GM12878 (cell line): ENCODE data around the gene KIFC1. TPM values are rescaled to one million over a fixed set of nuclear protein-coding genes. Genes with fewer than 3 reads are reported as not detected.
A peak's percentile ranks its signal among the peaks of the same experiment; 100 is the strongest.

Experiments used
- BACH1 ChIP-seq: fragments of 450-650 bp; IDR thresholded peaks from 2 replicates; pipeline ENCODE4 v1.6.1; 2017; ENCODE audit warnings: mild to moderate bottlenecking, borderline replicate concordance
- BCL11A ChIP-seq: IDR thresholded peaks from 2 replicates; pipeline ENCODE4 v1.6.1; 2011; ENCODE audit warnings: low read depth, low read length
- BCL3 ChIP-seq: IDR thresholded peaks from 2 replicates; pipeline ENCODE4 v1.6.1; 2011; ENCODE audit warnings: borderline replicate concordance, low read depth, mild to moderate bottlenecking, moderate library complexity, low read length; ENCODE audit not compliant: insufficient read depth, poor library complexity, severe bottlenecking
- CTCF ChIP-seq, 3 experiments: IDR thresholded peaks in 2 of 3; conservative IDR thresholded peaks in 1 of 3; 2 replicates each; pipeline ENCODE4 v1.5.1; 2011; ENCODE audit warnings: low read depth in 3 of 3, low read length in 3 of 3, mild to moderate bottlenecking in 3 of 3, control low read depth in 2 of 3, moderate library complexity in 2 of 3, inconsistent platforms in 1 of 3, mixed read lengths in 1 of 3; ENCODE audit not compliant: control insufficient read depth in 2 of 3, insufficient read depth in 1 of 3; ENCODE audit errors: extremely low read depth in 1 of 3
- GATAD2B ChIP-seq: fragments of 450-650 bp; conservative IDR thresholded peaks from 2 replicates; pipeline ENCODE4 v1.6.1; 2017; ENCODE audit warnings: low read depth, mild to moderate bottlenecking, moderate library complexity
- IKZF2 ChIP-seq, 2 experiments: fragments of 450-650 bp; IDR thresholded peaks; 2 replicates each; pipeline ENCODE4 v1.6.1; 2017; ENCODE audit warnings: mild to moderate bottlenecking in 2 of 2, moderate library complexity in 2 of 2
- IRF4 ChIP-seq: IDR thresholded peaks from 2 replicates; pipeline ENCODE4 v1.6.1; 2011; ENCODE audit warnings: low read depth, low read length
- MTA2 ChIP-seq: fragments of 450-650 bp; IDR thresholded peaks from 2 replicates; pipeline ENCODE4 v1.6.1; 2016; ENCODE audit warnings: low read depth, mild to moderate bottlenecking, moderate library complexity
- PAX8 ChIP-seq: fragments of 450-650 bp; IDR thresholded peaks from 2 replicates; pipeline ENCODE4 v1.6.1; 2017; ENCODE audit warnings: mild to moderate bottlenecking, moderate library complexity
- RB1 ChIP-seq: fragments of 450-650 bp; formaldehyde crosslinking; IDR thresholded peaks from 2 replicates; pipeline ENCODE4 v1.6.1; 2017; ENCODE audit warnings: mild to moderate bottlenecking, borderline replicate concordance
- SP1 ChIP-seq: IDR thresholded peaks from one replicate; pipeline ENCODE4 v1.6.1; 2011; ENCODE audit warnings: low read depth, low read length
- STAT3 ChIP-seq: IDR thresholded peaks from 2 replicates; pipeline ENCODE4 v1.6.1; 2011; ENCODE audit warnings: low read depth, low read length, improper control_type of control experiment
- TARDBP ChIP-seq: IDR thresholded peaks from 2 replicates; pipeline ENCODE4 v1.6.1; 2016; ENCODE audit warnings: borderline replicate concordance
- WRNIP1 ChIP-seq: IDR thresholded peaks from 2 replicates; pipeline ENCODE4 v1.6.1; 2011; ENCODE audit warnings: low read depth, low read length, improper control_type of control experiment, borderline replicate concordance
- YY1 ChIP-seq: IDR thresholded peaks from 2 replicates; pipeline ENCODE4 v1.6.1; 2011; ENCODE audit warnings: low read depth, mild to moderate bottlenecking, low read length
- ZNF384 ChIP-seq: IDR thresholded peaks from 2 replicates; pipeline ENCODE4 v1.6.1; 2012; ENCODE audit warnings: low read depth, mild to moderate bottlenecking, low read length, improper control_type of control experiment, borderline replicate concordance
- ZNF622 ChIP-seq: fragments of 450-650 bp; IDR thresholded peaks from 2 replicates; pipeline ENCODE4 v1.6.1; 2017; ENCODE audit warnings: mild to moderate bottlenecking, inconsistent platforms
- polyA plus RNA-seq, 11 experiments: library from polyadenylated mRNA; depleted of rRNA in 4 of 11; unstranded in 6 of 11; stranded (reverse) in 5 of 11; fragments of >200 nt; fragmentation: Nextera tagmentation in 4 of 11; fragmentation: Illumina TruSeq in 1 of 11; extraction: Ambion mirVana in 4 of 11; extraction: Trizol in 1 of 11; gene quantifications; 1 replicate in 1 of 11; 2 replicates in 10 of 11; pipeline versions ENCODE4 v1.2.1 to v1.2.3, GENCODE V29; 2011 to 2016; ENCODE audit warnings: inconsistent platforms in 2 of 11, missing spikeins in 2 of 11, low read depth in 1 of 11
- total RNA-seq, 4 experiments: library from RNA; depleted of rRNA in 3 of 4; stranded (reverse); fragments of >200 nt in 3 of 4; fragmentation: Illumina TruSeq in 1 of 4; extraction: Trizol in 1 of 4; gene quantifications; 2 replicates each; pipeline versions ENCODE4 v1.2.1 to v1.2.3, GENCODE V29; 2013 to 2021
- TF ChIP-seq, protein P1 (sequence below): fragments of 450-650 bp; formaldehyde crosslinking; IDR thresholded peaks from 2 replicates; pipeline ENCODE4 v1.4.0; 2022; ENCODE audit warnings: mild to moderate bottlenecking, moderate library complexity
- TF ChIP-seq, protein P2 (sequence below): fragments of 450-650 bp; IDR thresholded peaks from 2 replicates; pipeline ENCODE4 v1.6.1; 2018; ENCODE audit warnings: borderline replicate concordance, mild to moderate bottlenecking; ENCODE audit not compliant: partially characterized antibody
- TF ChIP-seq, protein P3 (sequence below): fragments of 450-650 bp; IDR thresholded peaks from 2 replicates; pipeline ENCODE4 v1.6.1; 2017; ENCODE audit warnings: low read depth, mild to moderate bottlenecking, moderate library complexity

KIFC1 gene
- total and polyA plus RNA-seq, 10 of the 15 experiments (the other 5 are each of a cell fraction or from before 2014, with no cell fraction given): 1.8 to 87.4 (median 54.4) TPM

DNA sequence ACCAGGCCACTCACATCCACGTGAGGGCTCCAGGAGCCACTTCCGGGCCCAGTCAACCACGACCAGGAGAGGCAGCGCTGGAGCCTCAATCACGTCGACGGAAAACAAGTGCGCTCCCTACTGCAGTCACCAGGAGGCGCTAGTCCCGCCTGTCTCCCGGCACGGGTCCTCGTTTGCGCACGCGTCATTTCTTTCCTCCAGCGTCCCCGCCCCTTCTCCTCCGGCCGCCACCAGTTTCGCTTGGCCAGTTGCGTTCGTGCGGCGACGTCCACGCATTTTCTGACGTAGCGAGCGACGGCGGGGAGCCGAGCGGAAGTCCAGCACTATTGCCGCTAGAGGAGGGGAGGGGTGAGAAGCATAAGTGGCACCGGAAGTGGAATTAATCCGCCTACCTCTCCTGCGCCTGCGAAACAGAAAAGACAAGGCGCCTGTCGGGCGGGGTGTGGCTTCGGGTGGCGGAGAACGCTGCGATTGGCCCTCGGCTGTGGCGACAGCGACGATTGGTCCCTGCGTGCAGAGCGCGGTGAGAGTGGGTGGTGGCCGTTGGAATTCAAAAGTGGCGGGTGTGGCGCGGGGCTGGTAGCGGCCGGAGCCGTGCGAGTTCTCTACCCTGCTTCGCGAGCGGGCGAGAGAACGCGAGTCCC, at the start of gene KIFC1 (continued):
- TF ChIP-seq, protein P1, sequence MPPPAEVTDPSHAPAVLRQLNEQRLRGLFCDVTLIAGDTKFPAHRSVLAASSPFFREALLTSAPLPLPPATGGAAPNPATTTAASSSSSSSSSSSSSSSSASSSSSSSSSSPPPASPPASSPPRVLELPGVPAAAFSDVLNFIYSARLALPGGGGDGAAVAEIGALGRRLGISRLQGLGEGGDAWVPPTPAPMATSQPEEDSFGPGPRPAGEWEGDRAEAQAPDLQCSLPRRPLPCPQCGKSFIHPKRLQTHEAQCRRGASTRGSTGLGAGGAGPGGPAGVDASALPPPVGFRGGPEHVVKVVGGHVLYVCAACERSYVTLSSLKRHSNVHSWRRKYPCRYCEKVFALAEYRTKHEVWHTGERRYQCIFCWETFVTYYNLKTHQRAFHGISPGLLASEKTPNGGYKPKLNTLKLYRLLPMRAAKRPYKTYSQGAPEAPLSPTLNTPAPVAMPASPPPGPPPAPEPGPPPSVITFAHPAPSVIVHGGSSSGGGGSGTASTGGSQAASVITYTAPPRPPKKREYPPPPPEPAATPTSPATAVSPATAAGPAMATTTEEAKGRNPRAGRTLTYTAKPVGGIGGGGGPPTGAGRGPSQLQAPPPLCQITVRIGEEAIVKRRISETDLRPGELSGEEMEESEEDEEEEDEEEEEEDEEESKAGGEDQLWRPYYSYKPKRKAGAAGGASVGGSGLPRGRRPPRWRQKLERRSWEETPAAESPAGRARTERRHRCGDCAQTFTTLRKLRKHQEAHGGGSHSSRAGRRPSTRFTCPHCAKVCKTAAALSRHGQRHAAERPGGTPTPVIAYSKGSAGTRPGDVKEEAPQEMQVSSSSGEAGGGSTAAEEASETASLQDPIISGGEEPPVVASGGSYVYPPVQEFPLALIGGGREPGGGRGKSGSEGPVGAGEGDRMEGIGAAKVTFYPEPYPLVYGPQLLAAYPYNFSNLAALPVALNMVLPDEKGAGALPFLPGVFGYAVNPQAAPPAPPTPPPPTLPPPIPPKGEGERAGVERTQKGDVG (CRISPR knock-in tag): no peak
- no peak for TF ChIP-seq MTA2
- no peak; the same call in none of the 2 replicates for TF ChIP-seq GATAD2B
- peak; percentile 30; the same call in 1 of the 2 replicates for TF ChIP-seq IRF4
- no peak for TF ChIP-seq ZNF384
- no peak for TF ChIP-seq WRNIP1
- peak; percentile 93 to 98 (median 98); a peak in 5 of 6 replicates for TF ChIP-seq CTCF (IDR thresholded peaks at IDR 0.05 in 2 of 3, conservative IDR thresholded peaks at IDR 0.05 in 1 of 3; ENCODE audit: control insufficient read depth in 2 of 3, extremely low read depth in 1 of 3, insufficient read depth in 1 of 3, low read depth in 3 of 3, low read length in 3 of 3)
- TF ChIP-seq, protein P2, sequence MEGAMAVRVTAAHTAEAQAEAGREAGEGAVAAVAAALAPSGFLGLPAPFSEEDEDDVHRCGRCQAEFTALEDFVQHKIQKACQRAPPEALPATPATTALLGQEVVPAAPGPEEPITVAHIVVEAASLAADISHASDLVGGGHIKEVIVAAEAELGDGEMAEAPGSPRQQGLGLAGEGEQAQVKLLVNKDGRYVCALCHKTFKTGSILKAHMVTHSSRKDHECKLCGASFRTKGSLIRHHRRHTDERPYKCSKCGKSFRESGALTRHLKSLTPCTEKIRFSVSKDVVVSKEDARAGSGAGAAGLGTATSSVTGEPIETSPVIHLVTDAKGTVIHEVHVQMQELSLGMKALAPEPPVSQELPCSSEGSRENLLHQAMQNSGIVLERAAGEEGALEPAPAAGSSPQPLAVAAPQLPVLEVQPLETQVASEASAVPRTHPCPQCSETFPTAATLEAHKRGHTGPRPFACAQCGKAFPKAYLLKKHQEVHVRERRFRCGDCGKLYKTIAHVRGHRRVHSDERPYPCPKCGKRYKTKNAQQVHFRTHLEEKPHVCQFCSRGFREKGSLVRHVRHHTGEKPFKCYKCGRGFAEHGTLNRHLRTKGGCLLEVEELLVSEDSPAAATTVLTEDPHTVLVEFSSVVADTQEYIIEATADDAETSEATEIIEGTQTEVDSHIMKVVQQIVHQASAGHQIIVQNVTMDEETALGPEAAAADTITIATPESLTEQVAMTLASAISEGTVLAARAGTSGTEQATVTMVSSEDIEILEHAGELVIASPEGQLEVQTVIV: peak; percentile 80
- TF ChIP-seq ZNF622: no peak
- no peak for TF ChIP-seq BCL3
- no peak for TF ChIP-seq STAT3
- peak; percentile 90 for TF ChIP-seq SP1
- no peak for TF ChIP-seq BCL11A
- no peak for TF ChIP-seq TARDBP
- TF ChIP-seq RB1: peak; percentile 77; the same call in 1 of the 2 replicates
- TF ChIP-seq, protein P3, sequence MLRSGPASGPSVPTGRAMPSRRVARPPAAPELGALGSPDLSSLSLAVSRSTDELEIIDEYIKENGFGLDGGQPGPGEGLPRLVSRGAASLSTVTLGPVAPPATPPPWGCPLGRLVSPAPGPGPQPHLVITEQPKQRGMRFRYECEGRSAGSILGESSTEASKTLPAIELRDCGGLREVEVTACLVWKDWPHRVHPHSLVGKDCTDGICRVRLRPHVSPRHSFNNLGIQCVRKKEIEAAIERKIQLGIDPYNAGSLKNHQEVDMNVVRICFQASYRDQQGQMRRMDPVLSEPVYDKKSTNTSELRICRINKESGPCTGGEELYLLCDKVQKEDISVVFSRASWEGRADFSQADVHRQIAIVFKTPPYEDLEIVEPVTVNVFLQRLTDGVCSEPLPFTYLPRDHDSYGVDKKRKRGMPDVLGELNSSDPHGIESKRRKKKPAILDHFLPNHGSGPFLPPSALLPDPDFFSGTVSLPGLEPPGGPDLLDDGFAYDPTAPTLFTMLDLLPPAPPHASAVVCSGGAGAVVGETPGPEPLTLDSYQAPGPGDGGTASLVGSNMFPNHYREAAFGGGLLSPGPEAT: peak; percentile 56
- TF ChIP-seq YY1: peak; percentile 79; the same call in 1 of the 2 replicates
- no peak for TF ChIP-seq PAX8
- TF ChIP-seq IKZF2 (IDR thresholded peaks at IDR 0.05): peak in 1 of 2 experiments; percentile 87; a peak in 1 of 4 replicates
- TF ChIP-seq BACH1: no peak
